ENCODE measurements around the gene P2RY14. TPM values are rescaled to one million over a fixed set of nuclear protein-coding genes. Genes with fewer than 3 reads are reported as not detected.

The P2RY14 gene
- total and polyA plus RNA-seq, 2 of the 13 experiments (the other 11 are each of a cell fraction or from before 2014, with no cell fraction given), result not detected

GRCh38 chr3:151168269-151169094 is 109.9 kb downstream of the P2RY14 start:
- ATAC-seq, result peak; percentile 97
- peak; percentile 93 for FAIRE-seq
- DNase-seq (ENCODE audit: low spot score), result peak; percentile 72
- H3K27ac ChIP-seq (ENCODE audit: extremely low read length, insufficient read depth, low read length), result no peak overlapping the region
- H3K27me3 ChIP-seq (ENCODE audit: control insufficient read depth in 1 of 2, insufficient read depth in 2 of 2, low read length in 2 of 2), result no peaks in the 10 kb centered on the region
- H3K4me3 ChIP-seq (replicated peaks in 1 of 3; ENCODE audit: insufficient read depth in 1 of 3, low read depth in 2 of 3, low read length in 3 of 3), result no peak overlapping the region
- H3K79me2 ChIP-seq (ENCODE audit: insufficient read depth, low read length), result no peaks in the 10 kb centered on the region
- no TSS peak for BruUV-seq (replicated peaks)
- no peak overlapping the region for H3K4me2 ChIP-seq (ENCODE audit: low read depth, low read length)
- no peaks in the 10 kb centered on the region for H4K20me1 ChIP-seq (ENCODE audit: insufficient read depth, low read length)
- ChIA-PET POLR2A (interaction anchor here (0.7 to 1.5 kb wide), 3 partner anchors 10 to 58 kb away, joined by 3 to 6 read pairs (median 3); no protein-coding TSS in a partner anchor), CTCF (ENCODE audit: low intra/inter-chr PET ratio, low total read pairs) (interaction anchor here (0.7 to 6.1 kb wide), 7 partner anchors 11 to 670 kb away, joined by 3 to 130 read pairs (median 3); no protein-coding TSS in a partner anchor)
- no peaks in the 10 kb centered on the region for H3K9me3 ChIP-seq (ENCODE audit: low read length)
- H3K36me3 ChIP-seq (replicated peaks in 1 of 2; ENCODE audit: control insufficient read depth in 1 of 2, insufficient read depth in 2 of 2, low read length in 2 of 2), result no peaks in the 10 kb centered on the region
- 19% methylated on average over 4 of the region's 7 CpGs for WGBS (ENCODE audit: low lambda C conversion rate)
- H2AFZ ChIP-seq (ENCODE audit: low read length), result no peak overlapping the region
- H3K9ac ChIP-seq (ENCODE audit: insufficient read depth, low read depth, low read length), result no peak overlapping the region
- in situ Hi-C loops (cut with HindIII; ENCODE audit: extremely low pct_ligation_motif_present, low pct_unique_long_range_greater_than_20kb) (loop anchor here (5.0 kb wide), 1 partner anchor 114 kb away; no protein-coding TSS in a partner anchor), intact Hi-C loops (cut with micrococcal nuclease; ENCODE audit: unreplicated experiment) (loop anchor here (1.0 to 5.0 kb wide), 4 partner anchors 44 to 749 kb away; no protein-coding TSS in a partner anchor)
- peaks cover 32% of the 10 kb centered on the region for H3K4me1 ChIP-seq (ENCODE audit: insufficient read depth, low read length)
- peak; percentile 45; the same call in 1 of the 2 replicates for TF ChIP-seq ERF (CRISPR knock-in tag; IDR thresholded peaks at IDR 0.05)
- TF ChIP-seq ZKSCAN8 (CRISPR knock-in tag; IDR thresholded peaks at IDR 0.05; ENCODE audit: borderline replicate concordance), result 0 out of 2 replicates have a peak, but pooled peaks have one; percentile 24
- TF ChIP-seq ARID5B (CRISPR knock-in tag; IDR thresholded peaks at IDR 0.05), result peak; percentile 38; the same call in 1 of the 2 replicates
- peak; percentile 100 for TF ChIP-seq SMC3 (IDR thresholded peaks at IDR 0.05; ENCODE audit: low read length)
- TF ChIP-seq FOXA3 (CRISPR knock-in tag; IDR thresholded peaks at IDR 0.05), result peak; percentile 23; the same call in 1 of the 2 replicates
- peak; percentile 46; the same call in 1 of the 2 replicates for TF ChIP-seq KAT8 (CRISPR knock-in tag; IDR thresholded peaks at IDR 0.05)
- TF ChIP-seq KDM2A (CRISPR knock-in tag; IDR thresholded peaks at IDR 0.05; ENCODE audit: borderline replicate concordance, low read depth), result peak; percentile 68; the same call in 1 of the 2 replicates
- no peak for TF ChIP-seq CHD4 (IDR thresholded peaks at IDR 0.05; ENCODE audit: borderline replicate concordance, low read length)
- TF ChIP-seq ZNF280B (CRISPR knock-in tag; IDR thresholded peaks at IDR 0.05; ENCODE audit: borderline replicate concordance), result no peak
- peak; percentile 64; the same call in 1 of the 2 replicates for TF ChIP-seq CBX5 (CRISPR knock-in tag; IDR thresholded peaks at IDR 0.05; ENCODE audit: borderline replicate concordance)
- 0 out of 2 replicates have a peak, but pooled peaks have one; percentile 13 for TF ChIP-seq NFE2L2 (IDR thresholded peaks at IDR 0.05; ENCODE audit: low read length)
- TF ChIP-seq ZNF713 (CRISPR knock-in tag; IDR thresholded peaks at IDR 0.05), result no peak
- peak; percentile 25; the same call in 1 of the 2 replicates for TF ChIP-seq MYC (CRISPR knock-in tag; IDR thresholded peaks at IDR 0.05; ENCODE audit: borderline replicate concordance)
- 0 out of 2 replicates have a peak, but pooled peaks have one; percentile 70 for TF ChIP-seq GFI1 (CRISPR knock-in tag; IDR thresholded peaks at IDR 0.05; ENCODE audit: borderline replicate concordance)
- peak; percentile 67 for TF ChIP-seq TEAD3 (CRISPR knock-in tag; optimal IDR thresholded peaks at IDR 0.05; ENCODE audit: borderline replicate concordance)
- TF ChIP-seq HMG20A (CRISPR knock-in tag; IDR thresholded peaks at IDR 0.05; ENCODE audit: borderline replicate concordance), result peak; percentile 44; the same call in 1 of the 2 replicates
- TF ChIP-seq STAG1 (CRISPR knock-in tag; IDR thresholded peaks at IDR 0.05), result peak; percentile 99
- peak; percentile 24; the same call in 1 of the 2 replicates for TF ChIP-seq ZNF788 (CRISPR knock-in tag; IDR thresholded peaks at IDR 0.05; ENCODE audit: borderline replicate concordance)
- peak; percentile 47 for TF ChIP-seq CEBPG (CRISPR knock-in tag; IDR thresholded peaks at IDR 0.05)

Measured in HepG2 (cell line).